DMS 273 (cell line): ENCODE results near the gene ASB1.
"Not testable (repeated sequence)": the region's sequence is repeated elsewhere in the genome, so short reads cannot be mapped to it uniquely, and the experiment has no call there.

Source experiments
- DNase-seq: peaks from one replicate; lab custom pipeline; 2025; ENCODE audit not compliant: unreplicated experiment; lab: John Stamatoyannopoulos, UW

Gene ASB1

GRCh38 chr2:238403632-238404405, 22.9 kb upstream of the ASB1 start:
- DNase-seq, result no peak

GRCh38 chr2:238404406-238405216, 22.1 kb upstream of the ASB1 start:
- DNase-seq, result no peak

- not testable (repeated sequence) for DNase-seq
Measured at GRCh38 chr2:238405217-238405555, 21.5 kb upstream of the ASB1 start.

- no peak for DNase-seq
Measured at GRCh38 chr2:238406221-238406997, 20.3 kb upstream of the ASB1 start.

- DNase-seq, result no peak
Measured at GRCh38 chr2:238406998-238407285, 19.8 kb upstream of the ASB1 start.

GRCh38 chr2:238407566-238407965, 19.2 kb upstream of the ASB1 start:
- no peak for DNase-seq

GRCh38 chr2:238408615-238409340, 17.9 kb upstream of the ASB1 start:
- no peak for DNase-seq

GRCh38 chr2:238409341-238410199, 17.2 kb upstream of the ASB1 start:
- DNase-seq, result no peak

GRCh38 chr2:238412067-238412767, 14.5 kb upstream of the ASB1 start:
- no peak for DNase-seq

GRCh38 chr2:238413368-238413767, 13.4 kb upstream of the ASB1 start:
- no peak for DNase-seq

- no peak for DNase-seq
Measured at GRCh38 chr2:238415036-238415764, 11.5 kb upstream of the ASB1 start.

- no peak for DNase-seq
Measured at GRCh38 chr2:238415893-238416292, 10.8 kb upstream of the ASB1 start.

GRCh38 chr2:238418196-238418998, 8.3 kb upstream of the ASB1 start:
- DNase-seq, result no peak

- DNase-seq, result no peak
Measured at GRCh38 chr2:238418999-238419546, 7.7 kb upstream of the ASB1 start.

GRCh38 chr2:238420442-238420841, 6.3 kb upstream of the ASB1 start:
- DNase-seq, result no peak

- DNase-seq, result no peak
Measured at GRCh38 chr2:238420878-238421694, 5.6 kb upstream of the ASB1 start.

GRCh38 chr2:238421695-238422035, 5.1 kb upstream of the ASB1 start:
- no peak for DNase-seq
